GM19455 (cell line): ENCODE results near the gene R3HDM1.
"Not testable (repeated sequence)": the region's sequence is repeated elsewhere in the genome, so short reads cannot be mapped to it uniquely, and the experiment has no call there.

Experiments used
- ATAC-seq: cut with Tn5 transposase; IDR thresholded peaks from one replicate; pipeline ENCODE4 v1.9.1; 2021; ENCODE audit not compliant: unreplicated experiment

The R3HDM1 gene

DNA sequence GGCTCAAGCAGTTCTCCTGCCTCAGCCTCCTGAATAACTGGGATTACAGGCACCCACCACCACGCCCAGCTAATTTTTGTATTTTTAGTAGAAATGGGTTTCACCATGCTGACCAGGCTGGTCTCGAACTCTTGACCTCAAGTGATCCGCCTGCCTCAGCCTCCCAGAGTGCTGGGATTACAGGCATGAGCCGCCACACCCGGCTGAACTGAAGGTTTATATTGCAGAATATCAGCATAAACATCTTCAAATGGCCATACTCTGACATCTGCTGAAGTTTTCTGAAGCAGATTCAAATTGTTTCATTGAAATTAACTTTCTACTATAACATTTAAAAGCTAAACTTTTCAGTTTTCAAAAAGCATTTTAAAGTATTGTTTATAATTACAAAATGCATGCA is 172.8 kb downstream of the R3HDM1 start:
- ATAC-seq = not testable (repeated sequence)

DNA sequence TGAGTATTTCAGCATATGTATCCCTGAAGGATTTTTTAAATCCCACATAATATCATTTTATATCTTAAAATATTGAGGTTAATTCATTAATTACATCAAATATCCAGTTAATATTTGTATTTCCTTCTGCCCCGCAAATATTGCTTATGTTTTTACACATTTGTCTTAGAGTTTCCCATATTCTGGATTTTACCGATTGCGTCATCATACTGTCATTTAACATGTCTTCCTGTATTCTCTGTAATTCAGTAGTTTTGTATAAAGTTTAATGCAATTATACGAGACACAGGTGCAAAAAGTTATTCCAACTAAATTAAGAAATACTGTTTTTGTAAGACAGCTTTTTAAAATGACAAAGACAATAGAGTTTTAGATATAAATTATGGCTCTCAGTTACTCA is 176.9 kb downstream of the R3HDM1 start:
- no peak for ATAC-seq

DNA sequence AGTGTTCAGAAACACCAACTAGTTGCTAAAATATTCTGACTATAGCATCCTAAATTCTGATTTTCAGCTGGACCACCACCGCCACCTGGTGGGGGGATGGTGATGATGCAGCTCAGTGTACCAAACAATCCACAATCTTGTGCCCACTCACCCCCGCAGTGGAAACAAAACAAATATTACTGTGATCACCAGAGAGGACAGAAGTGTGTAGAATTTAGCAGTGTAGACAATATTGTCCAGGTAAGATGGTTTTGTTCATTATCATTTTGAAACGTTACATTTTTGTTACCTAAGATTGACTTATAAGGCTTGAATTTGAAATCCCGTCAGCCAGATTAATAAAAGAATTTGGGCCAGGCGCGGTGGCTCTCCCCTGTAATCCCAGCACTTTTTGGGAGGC is 178.7 kb downstream of the R3HDM1 start:
- no peak for ATAC-seq

DNA sequence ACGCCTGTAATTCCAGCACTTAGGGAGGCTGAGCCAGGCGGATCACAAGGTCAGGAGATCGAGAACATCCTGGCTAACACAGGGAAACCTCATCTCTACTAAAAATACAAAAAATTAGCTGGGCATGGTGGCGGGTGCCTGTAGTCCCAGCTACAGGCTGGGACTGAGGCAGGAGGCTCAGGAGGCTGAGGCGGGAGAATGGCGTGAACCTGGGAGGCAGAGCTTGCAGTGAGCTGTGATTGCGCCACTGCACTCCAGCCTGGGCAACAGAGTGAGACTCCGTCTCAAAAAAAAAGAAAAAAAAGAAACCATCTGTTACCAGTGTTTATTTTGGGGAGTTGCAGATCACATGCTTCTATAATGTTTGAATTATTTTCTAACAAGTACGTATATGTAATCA is 183.8 kb downstream of the R3HDM1 start:
- not testable (repeated sequence) for ATAC-seq

DNA sequence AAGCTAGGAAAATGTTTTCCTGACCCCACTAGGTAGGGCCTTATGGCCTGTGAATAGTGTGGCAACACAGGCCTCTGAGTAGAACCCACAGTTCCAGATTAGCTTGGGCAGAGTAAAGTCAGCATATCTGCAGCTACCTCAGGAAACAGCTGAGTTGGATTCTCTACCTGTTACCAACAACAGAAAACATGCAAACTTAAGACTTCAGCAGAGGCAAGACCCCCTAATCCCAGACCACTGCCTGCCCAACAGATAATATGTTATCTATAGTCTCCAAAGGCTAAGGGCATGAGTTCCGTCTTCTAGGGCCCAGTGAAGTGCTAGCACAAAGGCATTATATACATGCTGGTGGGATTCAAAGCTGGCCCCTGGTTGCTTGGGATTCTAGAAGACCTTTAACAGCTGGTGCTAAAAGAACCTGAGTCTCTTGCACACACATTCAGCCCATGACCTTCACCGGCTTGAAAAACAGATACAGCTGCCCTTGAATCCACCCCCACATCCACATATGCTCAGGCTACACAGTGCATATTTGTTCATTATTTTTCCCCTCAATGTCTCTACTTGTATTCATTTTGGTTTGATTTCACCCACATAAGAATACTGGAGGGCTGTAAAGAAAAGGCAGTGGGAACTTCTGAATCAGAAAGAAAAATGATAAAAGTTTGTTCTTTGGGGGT is 196.9 kb downstream of the R3HDM1 start:
- ATAC-seq = no peak

DNA sequence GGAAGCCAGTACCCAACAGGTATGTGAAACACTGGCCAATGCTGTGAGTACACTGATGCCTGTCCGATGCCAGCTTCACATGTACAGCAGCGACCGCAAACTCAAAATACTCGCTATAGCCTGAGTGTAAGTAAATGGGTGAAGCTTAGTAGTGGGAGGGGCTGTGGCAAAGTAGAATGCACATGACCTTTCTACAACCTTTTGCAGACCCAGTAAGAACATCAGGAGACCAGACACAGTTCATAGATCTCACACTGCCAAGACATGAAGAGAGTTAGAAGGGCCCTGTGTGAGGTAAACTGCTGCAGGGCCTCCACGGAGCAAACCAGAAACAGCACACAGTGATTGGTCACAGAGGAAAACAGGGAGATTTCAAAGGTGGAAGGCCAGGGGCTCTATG is 201.3 kb downstream of the R3HDM1 start:
- ATAC-seq = no peak

DNA sequence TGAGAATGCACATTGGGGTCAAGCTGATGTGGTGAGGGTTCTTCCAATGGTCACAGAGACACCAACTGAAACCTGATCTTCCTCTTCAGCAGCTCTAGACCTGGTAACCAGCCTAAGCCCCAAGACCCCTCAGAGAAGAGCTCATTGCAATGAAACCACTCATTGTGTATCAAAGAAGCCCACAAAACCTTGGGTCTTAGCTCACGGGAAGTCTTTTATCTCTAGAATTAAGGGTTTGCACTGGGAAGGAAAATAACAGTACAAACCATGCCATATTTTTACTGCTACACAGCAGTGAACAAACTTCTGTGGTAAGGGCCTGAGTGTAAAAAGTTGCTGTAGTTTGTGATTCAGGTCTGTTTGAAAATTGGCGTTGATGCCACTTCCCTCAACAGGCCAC is 201.8 kb downstream of the R3HDM1 start:
- ATAC-seq = no peak

DNA sequence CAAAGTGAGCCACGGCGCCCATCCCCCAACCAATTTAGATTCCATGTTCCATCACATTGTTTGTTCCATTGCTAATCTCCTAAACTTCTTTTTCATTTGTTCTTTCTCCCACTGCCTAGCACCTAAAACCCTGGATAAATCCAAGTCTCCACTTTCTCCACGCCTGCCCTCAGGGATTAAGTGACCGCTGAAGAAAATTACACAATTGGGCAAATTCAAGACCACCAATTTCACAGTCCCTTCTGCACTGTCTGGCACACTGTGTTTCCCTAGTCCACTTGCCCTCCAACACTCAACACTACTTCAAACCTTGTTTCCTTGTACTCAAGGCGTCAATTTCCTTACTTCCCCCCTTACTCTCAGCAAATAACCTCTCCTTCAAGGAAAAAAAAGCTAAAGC is 205.3 kb downstream of the R3HDM1 start:
- no peak for ATAC-seq

DNA sequence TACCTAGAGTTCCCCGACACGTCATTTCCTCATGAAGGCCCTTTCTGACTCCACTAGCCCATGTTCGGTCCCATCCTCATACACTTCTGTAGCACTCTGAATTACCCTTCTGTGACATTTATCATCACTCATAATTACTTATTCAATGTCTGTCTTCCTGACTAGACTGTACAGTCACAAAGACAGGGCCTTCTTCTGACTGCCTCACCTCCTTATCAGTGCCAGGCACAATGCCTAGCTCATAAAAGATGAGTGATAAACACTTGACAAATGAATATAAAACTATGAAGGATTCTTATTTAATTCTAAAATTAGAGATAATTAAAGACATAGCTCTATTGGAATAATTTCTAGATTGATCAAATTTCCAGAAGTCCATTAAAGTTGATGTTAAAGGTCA is 208.9 kb downstream of the R3HDM1 start:
- no peak for ATAC-seq

DNA sequence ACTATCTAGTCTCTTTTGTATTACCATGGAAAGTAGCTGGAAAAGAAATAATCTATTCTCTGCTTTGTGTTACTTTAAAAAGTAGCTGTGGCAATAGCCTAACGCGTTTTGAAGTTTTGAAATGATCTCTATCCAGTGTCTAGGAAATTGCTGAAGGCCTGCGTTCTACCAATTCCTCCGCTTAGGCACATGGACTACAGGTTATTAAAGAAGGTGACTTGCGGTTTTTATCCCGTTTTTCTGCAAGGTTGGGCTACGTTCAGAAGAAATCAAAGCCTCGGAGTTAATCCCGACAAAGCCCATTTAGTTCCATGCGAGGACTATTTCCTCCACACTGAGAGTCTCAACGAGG is 209.7 kb downstream of the R3HDM1 start:
- ATAC-seq = no peak

DNA sequence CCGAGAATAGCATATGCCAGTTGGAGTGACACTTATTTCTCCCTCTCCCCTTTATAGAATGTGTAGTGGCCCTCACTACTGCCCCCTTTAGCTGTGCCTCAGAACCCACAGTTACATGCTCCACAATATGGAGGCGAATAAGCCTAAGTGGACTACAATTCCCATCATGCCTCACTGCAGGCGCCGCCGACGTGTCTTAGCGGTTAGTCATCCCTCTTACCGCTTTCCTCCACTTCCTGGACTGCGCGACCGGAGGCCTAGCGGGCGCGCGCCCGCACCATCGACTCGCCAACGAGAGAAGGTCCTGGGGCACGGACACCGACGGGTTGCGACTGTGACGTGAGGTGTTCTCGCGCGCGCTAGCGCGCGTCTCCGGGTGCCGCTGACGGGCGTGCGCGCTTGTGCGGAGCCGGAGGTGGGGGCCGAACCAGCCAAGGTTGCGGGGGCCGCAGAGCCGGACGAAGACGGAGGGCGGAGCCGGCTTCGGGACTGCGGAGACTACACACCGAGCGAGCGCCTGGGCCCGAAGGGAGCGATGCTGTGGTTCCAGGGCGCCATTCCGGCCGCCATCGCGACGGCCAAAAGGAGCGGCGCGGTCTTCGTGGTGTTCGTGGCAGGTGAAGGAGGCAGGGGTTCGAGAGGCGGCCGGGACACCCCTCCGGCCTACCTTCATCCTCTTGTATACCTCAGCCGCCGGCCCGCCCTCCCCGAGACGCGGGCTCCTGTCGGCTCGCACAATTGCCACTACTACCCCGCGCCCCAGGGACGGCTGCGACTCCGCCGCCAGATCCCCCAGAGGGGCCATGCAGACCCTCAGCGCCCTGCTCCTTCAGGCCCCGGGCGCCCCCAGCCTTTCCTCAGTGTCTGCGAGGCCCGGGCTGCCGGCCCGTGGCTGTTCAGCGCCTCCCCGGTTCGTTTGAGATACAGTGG is 210.4 kb downstream of the R3HDM1 start, which contains the start of gene UBXN4:
Gene UBXN4 (plus strand): TSS at position 461 of the 930 bp plus-strand sequence. CDS start 75 bp downstream, at position 536.
- ATAC-seq = peak; percentile 95

DNA sequence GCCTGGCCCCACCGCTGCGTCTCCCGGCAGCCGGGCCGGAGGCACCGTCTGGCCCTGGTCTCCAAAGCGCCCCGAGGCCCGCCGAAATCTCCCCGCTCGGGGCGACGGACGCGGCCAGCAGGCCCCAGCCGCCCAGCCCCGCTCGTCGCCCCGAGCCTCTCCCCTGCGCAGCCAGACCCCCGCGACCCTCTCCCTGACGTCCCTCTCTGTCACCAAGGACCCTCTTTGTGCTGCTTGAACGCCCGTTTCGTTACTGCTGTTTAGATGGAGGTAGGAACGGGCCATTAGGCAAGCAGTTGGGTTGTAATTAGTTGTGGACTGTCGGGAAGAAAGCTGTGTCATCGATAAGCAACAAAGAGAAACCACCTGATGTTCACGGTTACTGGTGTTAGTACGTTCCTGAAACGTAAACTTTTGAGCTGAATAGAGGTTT is 211.1 kb downstream of the R3HDM1 start:
- ATAC-seq = peak; percentile 23

DNA sequence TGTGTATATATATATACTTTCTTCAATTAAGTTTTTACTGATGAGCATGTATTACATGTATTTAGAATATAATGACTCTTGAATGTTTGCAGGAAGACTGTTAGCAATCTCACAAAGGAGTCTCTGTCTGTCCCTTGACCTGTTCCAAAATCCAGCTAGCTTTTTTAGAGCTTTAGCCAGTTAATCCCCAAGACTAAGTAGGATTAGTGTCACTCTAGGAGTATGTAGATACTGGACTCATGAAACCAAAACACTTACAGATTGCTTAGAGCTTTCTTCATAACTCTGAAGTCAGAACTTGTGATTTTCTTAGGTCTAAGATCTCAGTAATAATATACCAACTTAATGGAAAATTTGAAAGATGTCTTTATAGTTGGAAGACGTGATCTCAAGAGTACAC is 212.6 kb downstream of the R3HDM1 start:
- no peak for ATAC-seq

DNA sequence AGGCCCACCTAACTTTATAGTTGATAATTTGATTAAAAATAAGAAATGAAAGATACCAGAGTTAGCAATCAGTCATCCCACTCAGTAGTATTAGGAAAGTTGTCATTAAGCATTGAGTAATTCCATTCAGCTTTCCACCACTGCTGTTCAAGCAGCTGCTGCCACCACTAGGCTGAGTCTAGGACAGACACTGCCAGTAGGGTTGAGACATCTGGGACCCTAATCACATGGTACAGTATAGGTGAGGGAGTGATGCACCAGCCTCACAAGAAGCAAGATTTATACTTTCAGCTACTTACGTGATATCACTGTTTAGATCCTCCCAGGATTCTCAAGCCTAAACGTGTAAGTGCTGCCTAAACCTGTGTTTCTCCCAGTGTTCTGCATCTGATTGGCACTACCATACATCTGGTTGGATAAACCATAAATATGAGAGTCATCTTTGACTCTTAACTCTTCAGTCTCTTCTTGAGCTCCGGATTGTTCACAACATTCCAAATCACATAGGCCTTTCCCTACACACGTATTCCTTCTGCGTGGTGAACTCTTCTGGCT is 213.6 kb downstream of the R3HDM1 start:
- no peak for ATAC-seq

DNA sequence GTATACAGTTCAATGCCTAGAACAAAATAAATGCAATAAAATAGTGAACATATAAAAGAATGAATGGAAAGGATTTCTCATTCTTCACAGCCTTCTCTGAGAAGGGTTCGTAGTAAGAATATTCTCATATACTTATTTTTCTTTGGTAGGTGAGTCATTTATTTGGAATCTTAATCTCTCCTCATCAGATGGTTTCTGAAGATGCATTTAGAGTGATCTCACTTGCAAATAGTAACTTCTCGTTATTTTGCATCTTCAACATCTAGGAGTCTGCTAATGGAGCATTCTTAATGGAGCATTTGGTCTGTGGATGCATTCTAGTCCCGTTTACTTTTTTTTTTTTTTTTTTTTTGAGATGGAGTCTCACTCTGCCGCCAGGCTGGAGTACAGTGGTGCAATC is 214.3 kb downstream of the R3HDM1 start:
- ATAC-seq = no peak

DNA sequence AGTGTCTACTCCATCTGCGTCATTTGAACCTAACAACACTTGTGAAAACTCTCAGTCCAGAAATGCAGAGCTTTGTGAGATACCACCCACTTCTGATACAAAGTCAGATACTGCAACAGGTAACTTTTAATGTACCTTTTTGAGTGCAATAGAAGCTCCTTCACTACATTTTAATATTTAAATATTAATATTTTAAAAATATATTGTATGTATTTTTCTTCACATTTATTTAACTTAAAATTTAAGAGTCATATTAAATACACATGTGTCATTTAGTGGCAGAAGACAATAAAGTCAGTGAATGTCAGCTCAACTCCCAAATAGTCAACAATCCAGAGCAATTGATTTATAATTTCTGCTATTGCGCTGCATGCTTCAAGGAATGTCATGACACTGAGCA is 224.3 kb downstream of the R3HDM1 start:
- ATAC-seq = no peak

DNA sequence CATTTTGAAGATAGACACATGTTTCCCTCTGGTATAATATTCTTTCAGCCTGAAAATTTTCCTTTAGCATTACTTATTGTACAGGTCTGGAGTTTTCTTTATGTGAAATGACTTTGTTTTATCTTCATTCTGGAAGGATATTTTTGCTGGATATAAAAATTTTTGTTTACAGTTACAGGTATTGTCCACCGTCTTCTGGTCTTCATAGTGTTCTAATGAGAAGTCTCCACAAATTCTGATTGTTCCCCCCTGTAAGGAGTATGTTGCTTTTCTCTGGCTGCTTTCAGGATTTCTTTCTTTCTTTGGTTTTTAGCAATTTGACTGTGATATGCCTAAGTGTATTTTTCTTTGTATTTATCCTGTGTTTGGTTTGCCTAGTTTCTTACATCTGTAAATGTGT is 225.4 kb downstream of the R3HDM1 start:
- ATAC-seq = no peak

DNA sequence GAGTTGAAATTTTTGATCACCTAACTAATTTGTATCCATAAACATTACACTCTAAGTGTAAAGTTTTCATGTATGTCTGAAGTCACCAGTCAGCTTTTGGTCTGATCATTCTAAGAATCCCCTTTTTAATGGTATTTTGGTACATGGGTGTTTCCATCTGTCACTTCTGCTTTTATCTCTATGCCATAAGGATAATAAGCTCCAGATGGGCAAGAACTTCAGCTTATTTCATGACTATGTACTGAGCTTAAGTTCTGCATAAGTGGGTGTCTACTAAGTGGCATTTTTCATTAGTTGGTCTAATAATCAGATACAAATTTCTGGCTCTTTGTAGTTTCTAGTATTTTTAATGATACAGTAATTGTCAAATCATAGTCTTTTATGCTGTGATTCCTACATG is 230.7 kb downstream of the R3HDM1 start:
- ATAC-seq = no peak

DNA sequence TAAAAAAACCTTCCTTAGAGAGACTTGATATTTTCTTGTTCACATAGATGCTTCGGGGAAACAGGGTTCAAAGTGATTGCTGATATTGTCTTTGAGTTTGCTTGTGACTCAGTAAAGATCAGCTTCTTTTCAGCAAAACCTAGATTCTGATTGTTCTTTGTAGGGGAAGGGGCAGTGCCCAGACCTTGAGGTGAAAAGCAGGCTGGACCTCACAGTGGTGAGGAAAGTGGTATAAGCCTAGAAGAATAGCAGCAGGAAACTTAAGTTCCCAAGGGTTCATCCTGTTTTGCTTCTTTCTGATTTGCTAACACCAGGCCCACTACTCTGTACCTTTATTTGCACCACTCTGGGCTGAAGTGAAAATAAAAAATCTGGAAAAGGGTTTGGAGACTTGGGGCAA is 231.2 kb downstream of the R3HDM1 start:
- no peak for ATAC-seq

DNA sequence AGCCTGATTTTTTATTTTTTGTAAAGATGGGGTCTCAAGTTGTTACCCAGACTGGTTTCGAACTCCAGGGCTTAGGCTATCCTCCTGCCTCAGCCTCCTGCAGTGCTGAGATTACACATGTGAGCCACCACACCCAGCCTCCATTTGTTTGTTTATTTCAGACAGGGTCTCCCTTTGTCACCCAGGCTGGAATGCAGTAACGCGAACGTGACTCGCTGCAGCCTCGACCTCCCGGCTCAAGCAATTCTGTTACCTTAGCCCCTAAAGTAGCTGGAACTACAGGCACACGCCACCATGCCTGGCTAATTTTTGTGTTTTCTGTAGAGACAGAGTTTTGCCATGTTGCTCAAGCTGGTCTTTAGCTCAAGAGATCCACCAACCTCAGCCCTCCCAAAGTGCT is 237.6 kb downstream of the R3HDM1 start:
- no peak for ATAC-seq

DNA sequence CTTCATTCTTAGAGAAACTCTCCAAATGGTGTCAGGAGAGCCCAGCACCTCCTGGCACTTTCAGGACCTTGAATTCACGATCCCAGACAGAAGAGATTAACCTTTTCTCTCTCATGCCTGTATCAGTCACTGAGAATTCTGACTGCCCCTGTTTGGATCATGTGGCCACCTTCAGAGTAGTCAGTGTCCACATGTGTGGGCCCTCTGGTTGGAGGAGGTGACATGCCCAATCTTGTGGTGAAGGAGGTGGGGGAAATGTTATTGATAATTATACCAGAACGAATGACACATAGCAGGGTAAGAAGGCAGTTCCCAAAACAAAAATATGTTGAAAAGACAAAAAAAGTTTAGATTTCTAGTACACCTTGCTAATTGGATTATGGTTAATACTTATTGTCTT is 242.0 kb downstream of the R3HDM1 start:
- no peak for ATAC-seq

DNA sequence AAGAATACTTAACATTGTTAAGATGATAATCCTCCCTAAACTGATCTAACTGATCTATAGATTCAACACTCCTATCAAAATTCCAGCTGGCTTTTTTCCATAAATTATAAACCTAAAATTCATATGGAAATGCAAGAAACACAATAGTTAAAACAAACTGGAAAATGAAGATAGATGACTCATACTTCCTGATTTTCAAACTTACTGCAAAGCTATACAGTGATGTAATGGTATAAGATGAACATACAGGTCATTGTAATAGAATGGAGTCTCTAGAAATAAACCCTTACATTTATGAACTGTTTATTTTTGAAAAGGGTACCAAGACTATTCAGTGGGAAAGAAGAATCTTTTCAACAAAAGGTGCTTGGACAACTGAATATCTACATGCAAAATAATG is 242.6 kb downstream of the R3HDM1 start:
- ATAC-seq = no peak
